Head of caudate nucleus (tissue), 42 donors: ENCODE results near the gene RAD17.
"Not testable (repeated sequence)": the region's sequence is repeated elsewhere in the genome, so short reads cannot be mapped to it uniquely, and the experiment has no call there.

Experiments
- DNase-seq, 42 donors: peaks; one replicate each; pipeline versions ENCODE4 v3.0.0 to v3.0.0-alpha.2; 2020 to 2021; ENCODE audit warnings: mixed read lengths in 7 of 42
- intact Hi-C: fragments of 100-400 bp; cut with DNase I; formaldehyde crosslinking; loops from one replicate; pipeline ENCODE4 v1.15.0; 2022

Gene RAD17

GRCh38 chr5:69450527-69450926 is 80.9 kb downstream of the RAD17 start:
- intact Hi-C loops, result not testable (repeated sequence)

GRCh38 chr5:69451941-69452647 is 82.5 kb downstream of the RAD17 start:
- intact Hi-C loops, result no loop called here
- DNase-seq, result no peak

More at GRCh38 chr5:69450527-69450926, 80.9 kb downstream of the RAD17 start:
- peak in 1 of 42 donors; percentile 18 for DNase-seq

- intact Hi-C loops, DNase-seq: not testable (repeated sequence)
These were observed 83.9 kb downstream of the RAD17 start for GRCh38 chr5:69453487-69453886.

- no peak for DNase-seq
- intact Hi-C loops, result no loop called here
These were observed 85.0 kb downstream of the RAD17 start for GRCh38 chr5:69454460-69455249.

GRCh38 chr5:69455428-69455988 is 85.9 kb downstream of the RAD17 start:
- DNase-seq, intact Hi-C loops: not testable (repeated sequence)

- intact Hi-C loops, result no loop called here
- DNase-seq, result no peak
These were observed 92.6 kb downstream of the RAD17 start for GRCh38 chr5:69462170-69462569.
